ENCODE measurements around the gene CENPS.

GRCh38 chr1:10401281-10401680 is 29.0 kb upstream of the CENPS start:
- TF ChIP-seq CEBPB (IDR thresholded peaks at IDR 0.05), result no peak
- no peak for TF ChIP-seq CTCF (IDR thresholded peaks at IDR 0.05)

Measured in A549 (cell line).